Activated T-cell treated with anti-CD3 and anti-CD28 coated beads, Interleukin-2, amount 50 U/mL, for 24 hours (primary cell): ENCODE data around the gene DCAF17.
"Not testable (repeated sequence)": the region's sequence is repeated elsewhere in the genome, so short reads cannot be mapped to it uniquely, and the experiment has no call there.

ENCODE experiments used
- DNase-seq: peaks from one replicate; pipeline ENCODE4 v3.0.0-alpha.2; 2020
- H3K27ac Mint-ChIP-seq: 2 replicates; pipeline ENCODE4 v1.8.0; 2020; ENCODE audit warnings: mild to moderate bottlenecking, mixed read lengths
- H3K27me3 Mint-ChIP-seq: 2 replicates; pipeline ENCODE4 v1.8.0; 2020; ENCODE audit warnings: mixed read lengths
- H3K36me3 Mint-ChIP-seq: 2 replicates; pipeline ENCODE4 v1.8.0; 2020; ENCODE audit warnings: low read depth, mixed read lengths
- H3K4me1 Mint-ChIP-seq: 2 replicates; pipeline ENCODE4 v1.8.0; 2020; ENCODE audit warnings: low read depth, mixed read lengths
- H3K4me3 Mint-ChIP-seq: 2 replicates; pipeline ENCODE4 v1.8.0; 2020; ENCODE audit warnings: mild to moderate bottlenecking, moderate library complexity, mixed read lengths
- H3K9me3 Mint-ChIP-seq: 2 replicates; pipeline ENCODE4 v1.8.0; 2020; ENCODE audit warnings: mixed read lengths

Gene DCAF17

DNA sequence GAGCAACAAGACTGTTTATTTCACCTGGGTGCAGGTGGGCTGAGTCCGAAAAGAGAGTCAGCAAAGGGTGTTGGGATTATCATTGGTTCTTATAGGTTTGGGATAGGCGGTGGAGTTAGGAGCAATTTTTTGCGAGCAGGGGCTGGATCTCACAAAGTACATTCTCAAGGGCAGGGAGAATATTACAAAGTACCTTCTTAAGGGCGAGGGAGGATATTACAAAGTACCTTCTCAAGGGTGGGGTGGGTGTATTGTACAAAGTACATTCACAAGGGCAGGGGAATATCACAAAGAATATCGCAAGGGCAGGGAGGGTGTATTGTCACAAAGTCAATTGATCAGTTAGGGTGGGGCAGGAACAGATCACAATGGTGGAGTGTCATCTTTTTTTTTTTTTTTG lies 63.6 kb downstream of the DCAF17 start:
- H3K4me3 Mint-ChIP-seq, H3K36me3 Mint-ChIP-seq, DNase-seq, H3K9me3 Mint-ChIP-seq, H3K4me1 Mint-ChIP-seq, H3K27me3 Mint-ChIP-seq, H3K27ac Mint-ChIP-seq: not testable (repeated sequence)

- H3K4me3 Mint-ChIP-seq, result no peak overlapping the region
- peaks cover 5% of the 10 kb centered on the region for H3K4me1 Mint-ChIP-seq
- no peak overlapping the region for H3K27ac Mint-ChIP-seq
- H3K36me3 Mint-ChIP-seq, result no peaks in the 10 kb centered on the region
- DNase-seq, result no peak
- no peaks in the 10 kb centered on the region for H3K27me3 Mint-ChIP-seq
- H3K9me3 Mint-ChIP-seq, result no peaks in the 10 kb centered on the region
These were observed 71.3 kb downstream of the DCAF17 start for GRCh38 chr2:171505374-171505773.

- Mint-ChIP-seq H3K27me3 (no peaks in the 10 kb centered on the region), H3K27ac (no peak overlapping the region), H3K4me3 (no peak overlapping the region), H3K36me3 (no peaks in the 10 kb centered on the region), H3K4me1 (peaks cover 5% of the 10 kb centered on the region), H3K9me3 (no peaks in the 10 kb centered on the region)
- DNase-seq, result no peak
These were observed 76.1 kb downstream of the DCAF17 start for GRCh38 chr2:171509945-171510731.

GRCh38 chr2:171512014-171512413 lies 78.0 kb downstream of the DCAF17 start:
- no peak overlapping the region for H3K4me3 Mint-ChIP-seq
- H3K27ac Mint-ChIP-seq, result no peak overlapping the region
- H3K9me3 Mint-ChIP-seq, result no peaks in the 10 kb centered on the region
- no peaks in the 10 kb centered on the region for H3K27me3 Mint-ChIP-seq
- peaks cover 5% of the 10 kb centered on the region for H3K4me1 Mint-ChIP-seq
- no peaks in the 10 kb centered on the region for H3K36me3 Mint-ChIP-seq
- DNase-seq, result no peak

DNA sequence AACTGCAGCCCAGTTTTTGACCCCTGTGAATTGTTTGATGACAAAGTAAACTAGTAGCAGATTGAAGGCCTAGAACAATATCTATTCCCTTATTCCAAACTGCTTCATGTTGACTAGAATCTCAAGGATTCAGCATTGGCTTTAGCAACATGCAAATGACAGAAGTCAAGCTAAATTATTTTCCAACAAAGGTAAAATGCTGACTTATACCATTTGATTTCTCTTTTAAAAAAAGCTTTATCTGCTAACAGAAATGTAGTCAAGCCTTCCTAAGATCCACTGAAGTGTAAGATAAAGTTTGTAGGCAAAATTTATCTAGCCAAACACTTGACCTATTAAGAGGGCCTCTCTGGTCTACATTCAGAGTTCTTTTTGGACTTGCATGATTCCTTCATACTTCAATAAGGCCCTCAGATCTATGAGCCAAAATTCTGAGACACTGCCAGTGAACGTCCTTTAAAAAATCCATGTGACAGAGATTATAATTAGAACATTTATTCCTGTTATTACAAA lies 78.7 kb downstream of the DCAF17 start:
- Mint-ChIP-seq H3K27ac (no peak overlapping the region), H3K4me1 (peaks cover 5% of the 10 kb centered on the region), H3K4me3 (no peak overlapping the region), H3K9me3 (no peaks in the 10 kb centered on the region), H3K27me3 (no peaks in the 10 kb centered on the region), H3K36me3 (no peaks in the 10 kb centered on the region)
- DNase-seq, result no peak

DNA sequence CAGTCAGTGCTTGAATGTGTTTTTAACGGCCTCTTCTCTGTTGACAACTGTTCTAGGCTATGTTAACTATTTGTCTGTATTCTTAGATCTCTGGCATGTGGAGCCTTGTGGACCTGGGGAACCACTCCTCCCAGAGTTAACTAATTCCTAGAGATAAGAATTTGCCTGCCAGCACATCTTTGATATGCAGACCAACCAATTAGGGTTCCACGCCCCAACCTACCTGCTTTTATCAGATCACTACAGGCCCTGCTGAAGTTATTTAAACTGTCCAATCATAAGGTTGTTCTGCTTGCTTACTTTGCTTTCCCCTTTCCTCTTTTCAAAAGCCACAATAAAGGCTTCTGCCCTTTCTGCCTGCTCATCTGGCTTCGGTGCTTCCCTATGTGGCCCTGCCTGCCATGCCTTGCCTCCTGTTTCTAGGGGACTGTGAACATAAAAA lies 79.7 kb downstream of the DCAF17 start:
- Mint-ChIP-seq H3K36me3 (no peaks in the 10 kb centered on the region), H3K27ac (no peak overlapping the region), H3K4me1 (peaks cover 5% of the 10 kb centered on the region), H3K4me3 (no peak overlapping the region), H3K9me3 (no peaks in the 10 kb centered on the region), H3K27me3 (no peaks in the 10 kb centered on the region)
- DNase-seq, result no peak

- Mint-ChIP-seq H3K4me1 (peaks cover 1% of the 10 kb centered on the region), H3K4me3 (no peak overlapping the region), H3K27ac (no peak overlapping the region), H3K27me3 (peaks cover 11% of the 10 kb centered on the region), H3K9me3 (no peaks in the 10 kb centered on the region), H3K36me3 (no peaks in the 10 kb centered on the region)
- DNase-seq, result no peak
These were observed 81.0 kb downstream of the DCAF17 start for GRCh38 chr2:171514908-171515582.

DNA sequence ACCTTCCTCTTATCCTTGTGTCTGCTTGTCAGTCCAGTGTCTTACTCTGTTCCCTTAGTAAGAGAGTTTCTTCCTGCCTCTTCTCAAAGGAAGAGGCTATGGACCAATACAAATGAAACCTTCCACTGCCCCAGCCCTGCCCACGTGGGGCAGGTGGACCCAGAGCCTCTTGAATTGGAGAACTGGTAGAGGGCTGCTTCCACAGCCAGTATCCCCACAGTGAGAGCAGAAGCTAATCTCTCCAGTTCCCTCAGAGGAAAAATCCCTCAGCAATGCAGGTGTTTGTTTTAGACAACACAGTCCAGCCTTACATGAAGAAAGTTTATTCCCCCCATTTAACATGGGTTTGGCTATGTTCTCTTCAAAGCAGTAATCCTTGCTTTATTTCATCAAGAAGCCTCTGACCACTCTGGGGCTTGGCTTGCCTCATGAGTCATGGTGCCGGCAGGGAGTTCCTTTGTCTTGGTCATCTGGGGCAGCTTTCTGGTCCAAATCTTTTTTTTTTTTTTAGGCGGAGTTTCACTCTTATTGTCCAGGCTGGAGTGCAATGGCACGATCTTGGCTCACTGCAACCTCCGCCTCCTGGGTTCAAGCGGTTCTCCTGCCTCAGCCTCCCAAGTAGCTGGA lies 81.8 kb downstream of the DCAF17 start:
- H3K27ac Mint-ChIP-seq, result no peak overlapping the region
- H3K36me3 Mint-ChIP-seq, result no peaks in the 10 kb centered on the region
- no peaks in the 10 kb centered on the region for H3K9me3 Mint-ChIP-seq
- H3K4me3 Mint-ChIP-seq, result no peak overlapping the region
- H3K27me3 Mint-ChIP-seq, result peaks cover 18% of the 10 kb centered on the region
- no peaks in the 10 kb centered on the region for H3K4me1 Mint-ChIP-seq
- no peak for DNase-seq

DNA sequence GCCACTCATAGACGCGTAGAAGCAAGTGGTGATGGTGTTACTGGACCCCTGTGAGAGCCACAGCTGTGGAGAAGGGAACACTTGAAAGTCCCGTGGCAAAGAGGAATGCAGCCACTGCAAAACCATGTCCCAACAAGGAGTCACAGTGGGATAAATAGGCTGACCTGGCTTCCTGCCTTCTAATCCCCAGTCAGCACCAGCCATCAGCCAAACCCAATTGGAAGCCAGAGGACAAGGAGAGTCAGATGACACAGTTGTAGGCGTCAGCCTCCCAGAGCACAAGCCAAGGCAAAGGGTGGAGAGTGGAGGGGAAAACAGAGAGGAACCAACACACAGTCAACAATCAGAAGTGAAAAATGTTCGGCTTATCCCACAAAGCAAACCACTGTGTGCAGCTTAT lies 82.8 kb downstream of the DCAF17 start:
- Mint-ChIP-seq H3K27me3 (peaks cover 28% of the 10 kb centered on the region), H3K36me3 (no peaks in the 10 kb centered on the region), H3K9me3 (no peaks in the 10 kb centered on the region), H3K4me1 (peaks cover 2% of the 10 kb centered on the region), H3K4me3 (no peak overlapping the region), H3K27ac (no peak overlapping the region)
- DNase-seq, result no peak

- Mint-ChIP-seq H3K27me3 (peaks cover 62% of the 10 kb centered on the region), H3K27ac (no peak overlapping the region), H3K4me1 (peaks cover 12% of the 10 kb centered on the region), H3K9me3 (no peaks in the 10 kb centered on the region), H3K4me3 (no peak overlapping the region), H3K36me3 (peaks cover 2% of the 10 kb centered on the region)
- DNase-seq, result no peak
These were observed 86.4 kb downstream of the DCAF17 start for GRCh38 chr2:171520471-171520870.

GRCh38 chr2:171521361-171522051 lies 87.5 kb downstream of the DCAF17 start:
- Mint-ChIP-seq H3K36me3 (peaks cover 2% of the 10 kb centered on the region), H3K4me1 (peaks cover 12% of the 10 kb centered on the region), H3K9me3 (no peaks in the 10 kb centered on the region), H3K27me3 (peaks cover 64% of the 10 kb centered on the region), H3K4me3 (peak overlapping the region; percentile 83), H3K27ac (peak overlapping the region; percentile 29)
- no peak for DNase-seq

DNA sequence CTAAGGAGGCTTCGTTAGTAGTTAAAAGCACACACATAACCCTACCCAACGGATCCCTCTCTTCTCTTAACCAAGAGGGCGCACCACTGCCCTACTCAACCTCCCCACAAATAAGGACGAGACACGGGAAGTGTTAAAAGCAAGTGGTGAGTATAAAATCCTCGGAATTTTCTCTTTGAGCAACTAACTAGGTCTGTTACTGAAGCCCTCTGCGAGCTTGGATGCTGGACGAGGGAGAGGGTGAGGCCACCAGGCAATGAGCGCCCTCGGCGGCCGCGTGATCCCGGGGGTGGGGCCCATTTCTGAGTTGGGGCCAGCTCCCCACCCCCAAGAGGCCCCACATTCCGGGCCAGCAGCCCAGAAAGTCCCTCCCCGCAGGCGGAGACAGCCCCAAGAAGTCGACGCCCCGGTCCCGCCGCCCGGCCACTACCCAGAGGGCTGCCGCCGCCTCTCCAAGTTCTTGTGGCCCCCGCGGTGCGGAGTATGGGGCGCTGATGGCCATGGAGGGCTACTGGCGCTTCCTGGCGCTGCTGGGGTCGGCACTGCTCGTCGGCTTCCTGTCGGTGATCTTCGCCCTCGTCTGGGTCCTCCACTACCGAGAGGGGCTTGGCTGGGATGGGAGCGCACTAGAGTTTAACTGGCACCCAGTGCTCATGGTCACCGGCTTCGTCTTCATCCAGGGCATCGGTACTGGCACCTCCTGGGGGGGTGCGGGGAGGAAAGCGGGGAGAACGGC lies 88.2 kb downstream of the DCAF17 start, which contains the start of gene CYBRD1:
TSS of gene CYBRD1 (plus strand) at position 423 of the 736 bp plus-strand sequence. CDS start at position 495, 72 bp downstream.
- H3K27me3 Mint-ChIP-seq, result peaks cover 64% of the 10 kb centered on the region
- peak; percentile 46 for DNase-seq
- no peaks in the 10 kb centered on the region for H3K9me3 Mint-ChIP-seq
- H3K36me3 Mint-ChIP-seq, result peaks cover 2% of the 10 kb centered on the region
- H3K4me3 Mint-ChIP-seq, result peak within 1 kb of the TSS; percentile 83
- H3K27ac Mint-ChIP-seq, result peak within 1 kb of the TSS; percentile 40
- H3K4me1 Mint-ChIP-seq, result peaks cover 12% of the 10 kb centered on the region

- Mint-ChIP-seq H3K27me3 (peaks cover 68% of the 10 kb centered on the region), H3K36me3 (peaks cover 2% of the 10 kb centered on the region), H3K9me3 (no peaks in the 10 kb centered on the region), H3K4me1 (peaks cover 12% of the 10 kb centered on the region), H3K27ac (peak overlapping the region; percentile 40), H3K4me3 (peak overlapping the region; percentile 83)
- peak; percentile 48 for DNase-seq
These were observed 88.7 kb downstream of the DCAF17 start for GRCh38 chr2:171522788-171523087.
